ENCODE data around the gene USP6.
"Not testable (repeated sequence)": the region's sequence is repeated elsewhere in the genome, so short reads cannot be mapped to it uniquely, and the experiment has no call there.

DNA sequence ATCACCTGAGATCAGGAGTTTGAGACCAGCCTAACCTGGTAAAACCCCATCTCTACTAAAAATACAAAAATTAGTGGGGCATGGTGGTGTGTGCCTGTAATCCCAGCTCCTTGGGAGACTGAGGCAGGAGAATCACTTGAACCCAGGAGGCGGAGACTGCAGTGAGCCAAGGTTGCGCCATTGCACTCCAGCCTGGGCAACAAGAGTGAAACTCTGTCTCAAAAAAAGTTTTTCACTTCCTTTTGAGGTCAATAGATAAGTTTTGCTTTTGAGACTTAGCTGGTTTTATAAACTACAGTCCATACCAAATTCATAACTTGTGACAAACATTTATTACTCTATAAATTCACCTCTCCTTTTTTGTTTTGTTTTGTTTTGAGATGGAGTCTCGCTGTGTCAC is 46.0 kb downstream of the USP6 start:
- TF ChIP-seq, protein P1, sequence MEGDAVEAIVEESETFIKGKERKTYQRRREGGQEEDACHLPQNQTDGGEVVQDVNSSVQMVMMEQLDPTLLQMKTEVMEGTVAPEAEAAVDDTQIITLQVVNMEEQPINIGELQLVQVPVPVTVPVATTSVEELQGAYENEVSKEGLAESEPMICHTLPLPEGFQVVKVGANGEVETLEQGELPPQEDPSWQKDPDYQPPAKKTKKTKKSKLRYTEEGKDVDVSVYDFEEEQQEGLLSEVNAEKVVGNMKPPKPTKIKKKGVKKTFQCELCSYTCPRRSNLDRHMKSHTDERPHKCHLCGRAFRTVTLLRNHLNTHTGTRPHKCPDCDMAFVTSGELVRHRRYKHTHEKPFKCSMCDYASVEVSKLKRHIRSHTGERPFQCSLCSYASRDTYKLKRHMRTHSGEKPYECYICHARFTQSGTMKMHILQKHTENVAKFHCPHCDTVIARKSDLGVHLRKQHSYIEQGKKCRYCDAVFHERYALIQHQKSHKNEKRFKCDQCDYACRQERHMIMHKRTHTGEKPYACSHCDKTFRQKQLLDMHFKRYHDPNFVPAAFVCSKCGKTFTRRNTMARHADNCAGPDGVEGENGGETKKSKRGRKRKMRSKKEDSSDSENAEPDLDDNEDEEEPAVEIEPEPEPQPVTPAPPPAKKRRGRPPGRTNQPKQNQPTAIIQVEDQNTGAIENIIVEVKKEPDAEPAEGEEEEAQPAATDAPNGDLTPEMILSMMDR (IDR thresholded peaks at IDR 0.05 in 4 of 5, conservative IDR thresholded peaks at IDR 0.05 in 1 of 5) = not testable (repeated sequence)
- TF ChIP-seq POLR2A (IDR thresholded peaks at IDR 0.05) = not testable (repeated sequence)
